Measurements from ENCODE around the gene ALPK3. TPM values are rescaled to one million over a fixed set of nuclear protein-coding genes. Genes with fewer than 3 reads are reported as not detected.
A peak's percentile ranks its signal among the peaks of the same experiment; 100 is the strongest.

ALPK3 gene
- total RNA-seq, 1 experiment from 2014 or later = 17.7 TPM

DNA sequence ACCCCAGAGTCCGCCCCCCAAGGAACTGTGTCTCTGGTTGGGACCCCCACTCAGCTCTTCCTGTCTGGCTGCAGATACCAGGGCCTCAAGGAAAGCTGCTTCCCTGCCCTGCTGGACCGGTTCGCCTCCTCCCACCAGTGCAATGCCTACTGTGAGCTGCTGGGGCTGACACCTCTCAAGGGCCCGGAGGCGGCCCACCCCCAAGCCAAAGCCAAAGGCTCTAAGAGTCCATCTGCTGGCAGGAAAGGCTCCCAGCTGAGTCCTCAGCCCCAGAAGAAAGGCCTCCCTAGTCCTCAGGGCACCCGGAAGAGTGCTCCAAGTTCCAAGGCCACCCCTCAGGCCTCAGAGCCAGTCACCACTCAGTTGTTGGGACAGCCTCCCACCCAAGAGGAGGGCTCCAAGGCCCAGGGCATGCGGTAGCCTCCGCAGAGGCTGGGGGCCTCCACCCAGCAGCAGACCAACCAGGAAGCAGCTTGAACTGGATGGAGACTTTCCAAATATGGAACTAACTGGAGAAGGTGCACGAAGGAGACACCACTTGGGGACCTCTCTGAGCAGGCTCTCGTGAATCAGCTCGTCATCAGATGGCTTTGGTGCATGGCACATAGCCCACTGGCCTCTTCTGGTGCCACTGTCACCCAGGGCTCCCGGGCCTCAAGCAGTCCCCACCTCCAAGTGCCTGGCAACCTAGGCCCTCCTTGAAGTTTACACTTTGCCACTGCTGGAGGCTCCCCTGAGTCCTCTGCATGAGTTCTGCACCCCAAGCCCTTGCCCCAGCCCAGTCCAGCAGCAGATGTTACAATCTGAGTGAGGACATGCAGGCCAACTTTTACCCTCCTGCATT is 51.1 kb downstream of the ALPK3 start:
- Mint-ChIP-seq H3K4me3 (no peak overlapping the region), H3K27me3 (ENCODE audit: low read depth) (peaks cover 5% of the 10 kb centered on the region; the same call in 1 of the 2 replicates), H3K36me3 (ENCODE audit: insufficient read depth in 1 of 3, low read depth in 3 of 3) (peaks cover 0 to 34% (median 6%) of the 10 kb centered on the region in 3 experiments; a peak in 3 of 7 replicates), H3K27ac (peak overlapping the region in 1 of 3 experiments; percentile 52; a peak in 1 of 7 replicates), H3K9me3 (no peaks in the 10 kb centered on the region; a peak in 1 of 5 replicates), H3K4me1 (no peaks in the 10 kb centered on the region; a peak in 1 of 4 replicates)
- Histone ChIP-seq H3K4ac (ENCODE audit: low read depth, low read length) (no peak overlapping the region), H2BK12ac (ENCODE audit: insufficient read length, low read depth, low read length) (no peak overlapping the region), H3K79me2 (ENCODE audit: insufficient read depth, low read length) (no peaks in the 10 kb centered on the region), H2AFZ (ENCODE audit: low read length) (no peak overlapping the region), H3K23ac (ENCODE audit: insufficient read length, low read depth, low read length) (no peak overlapping the region), H3K27ac (ENCODE audit: insufficient read length, low read depth, low read length) (no peak overlapping the region), H3T11ph (ENCODE audit: low read length) (no peak overlapping the region), H2AK5ac (ENCODE audit: insufficient read length, low read length) (no peak overlapping the region), H2BK120ac (ENCODE audit: low read depth, low read length, poor library complexity, severe bottlenecking) (no peak overlapping the region), H3K14ac (ENCODE audit: insufficient read depth, low read length) (no peak overlapping the region), H2BK15ac (ENCODE audit: low read depth, low read length) (no peak overlapping the region), H4K20me1 (ENCODE audit: control insufficient read depth, insufficient read depth, insufficient read length) (no peaks in the 10 kb centered on the region), H2BK20ac (ENCODE audit: low read depth, low read length, poor library complexity, severe bottlenecking) (no peak overlapping the region), H3K4me2 (ENCODE audit: insufficient read depth, insufficient read length, low read length) (no peak overlapping the region), H3K9ac (ENCODE audit: extremely low read depth, insufficient read length, low read length) (no peak overlapping the region), H4K5ac (ENCODE audit: insufficient read length, low read depth, low read length) (no peak overlapping the region), H3K4me1 (ENCODE audit: insufficient read depth, low read length) (no peaks in the 10 kb centered on the region), H3K23me2 (ENCODE audit: insufficient read length, low read depth, low read length, poor library complexity, severe bottlenecking) (no peaks in the 10 kb centered on the region), H3K56ac (ENCODE audit: insufficient read length, low read depth, low read length) (no peak overlapping the region), H4K8ac (replicated peaks; ENCODE audit: insufficient read length, low read depth, low read length) (no peak overlapping the region), H3K9me3 (ENCODE audit: control insufficient read depth, low read depth, low read length) (no peaks in the 10 kb centered on the region), H3K18ac (ENCODE audit: insufficient read length, low read depth, low read length) (no peak overlapping the region), H4K91ac (ENCODE audit: insufficient read length, low read depth, low read length) (no peak overlapping the region), H3K27me3 (ENCODE audit: insufficient read depth, low read length) (no peaks in the 10 kb centered on the region), H2BK5ac (ENCODE audit: insufficient read length, low read length) (no peak overlapping the region), H3K79me1 (ENCODE audit: insufficient read depth, low read depth, low read length, poor library complexity, severe bottlenecking) (no peaks in the 10 kb centered on the region)
- no CpG with 5 or more reads among the region's 12 CpGs for WGBS (ENCODE audit: extremely low coverage, insufficient read length, low lambda C conversion rate)
- TF ChIP-seq, protein P1, sequence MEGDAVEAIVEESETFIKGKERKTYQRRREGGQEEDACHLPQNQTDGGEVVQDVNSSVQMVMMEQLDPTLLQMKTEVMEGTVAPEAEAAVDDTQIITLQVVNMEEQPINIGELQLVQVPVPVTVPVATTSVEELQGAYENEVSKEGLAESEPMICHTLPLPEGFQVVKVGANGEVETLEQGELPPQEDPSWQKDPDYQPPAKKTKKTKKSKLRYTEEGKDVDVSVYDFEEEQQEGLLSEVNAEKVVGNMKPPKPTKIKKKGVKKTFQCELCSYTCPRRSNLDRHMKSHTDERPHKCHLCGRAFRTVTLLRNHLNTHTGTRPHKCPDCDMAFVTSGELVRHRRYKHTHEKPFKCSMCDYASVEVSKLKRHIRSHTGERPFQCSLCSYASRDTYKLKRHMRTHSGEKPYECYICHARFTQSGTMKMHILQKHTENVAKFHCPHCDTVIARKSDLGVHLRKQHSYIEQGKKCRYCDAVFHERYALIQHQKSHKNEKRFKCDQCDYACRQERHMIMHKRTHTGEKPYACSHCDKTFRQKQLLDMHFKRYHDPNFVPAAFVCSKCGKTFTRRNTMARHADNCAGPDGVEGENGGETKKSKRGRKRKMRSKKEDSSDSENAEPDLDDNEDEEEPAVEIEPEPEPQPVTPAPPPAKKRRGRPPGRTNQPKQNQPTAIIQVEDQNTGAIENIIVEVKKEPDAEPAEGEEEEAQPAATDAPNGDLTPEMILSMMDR (conservative IDR thresholded peaks at IDR 0.05) = no peak
- DNase-seq = no peak

Data from H9 (cell line).